ENCODE measurements around the gene POLG.

The POLG gene

DNA sequence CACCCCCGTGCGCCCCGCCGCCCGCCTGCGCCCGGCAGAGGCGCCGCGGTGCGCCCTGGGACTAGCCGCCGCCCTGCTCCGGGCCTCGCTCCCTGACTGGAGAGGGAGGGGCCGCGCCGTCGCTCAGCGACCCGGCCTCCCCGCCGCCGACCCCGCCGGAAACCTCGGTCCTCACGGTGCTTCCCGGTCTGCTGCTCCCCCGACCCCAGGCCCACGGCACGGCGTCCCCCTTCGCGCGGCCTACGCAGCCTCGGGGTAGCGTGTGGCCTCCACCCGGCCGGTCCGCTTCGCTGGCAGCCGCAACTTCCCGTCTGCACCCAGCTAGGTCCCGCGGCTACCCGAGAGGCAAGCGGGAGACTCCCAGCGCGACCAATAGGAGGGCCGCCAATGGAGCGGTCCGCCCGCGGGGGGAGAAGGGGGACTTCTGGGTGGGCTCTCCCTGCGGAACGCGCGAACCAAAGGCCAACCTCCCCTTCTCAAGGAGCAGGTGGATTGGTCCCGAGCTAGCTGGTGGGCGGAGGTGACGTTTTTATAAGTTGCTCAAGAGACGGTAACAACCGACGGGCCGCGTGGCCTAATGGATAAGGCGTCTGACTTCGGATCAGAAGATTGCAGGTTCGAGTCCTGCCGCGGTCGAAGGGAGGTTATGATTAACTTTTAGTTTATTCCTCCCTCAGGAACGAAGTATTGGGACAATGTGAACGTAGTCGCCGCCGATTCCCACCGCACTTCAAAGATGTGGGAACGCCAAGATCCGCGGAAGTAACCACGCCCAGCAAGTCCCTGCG, at the start of gene POLG:
TSS of gene POLG (minus strand) at position 315 of the 788 bp plus-strand sequence. CDS start 1,070 bp downstream, outside the sequence.
- Histone ChIP-seq H3K9me3 (ENCODE audit: control insufficient read depth in 5 of 5, low read length in 5 of 5) (no peaks in the 10 kb centered on the region), H3K27me3 (ENCODE audit: control insufficient read depth in 5 of 5, insufficient read depth in 4 of 5, low read length in 5 of 5) (no peaks in the 10 kb centered on the region), H3K9ac (ENCODE audit: low read length in 5 of 5) (peak within 1 kb of the TSS; percentile 81 to 92 (median 88)), H3K4me1 (ENCODE audit: control insufficient read depth in 5 of 5, insufficient read depth in 5 of 5, low read length in 5 of 5) (peaks cover 8 to 54% (median 53%) of the 10 kb centered on the region in 5 donors), H3K27ac (ENCODE audit: low read depth, low read length) (peak within 1 kb of the TSS; percentile 72), H3K36me3 (ENCODE audit: control insufficient read depth in 5 of 5, insufficient read depth in 5 of 5, low read length in 5 of 5) (peaks cover 0 to 35% (median 33%) of the 10 kb centered on the region in 5 donors), H3K4me3 (ENCODE audit: low read depth in 1 of 5, low read length in 5 of 5) (peak within 1 kb of the TSS; percentile 86 to 92 (median 89))

DNA sequence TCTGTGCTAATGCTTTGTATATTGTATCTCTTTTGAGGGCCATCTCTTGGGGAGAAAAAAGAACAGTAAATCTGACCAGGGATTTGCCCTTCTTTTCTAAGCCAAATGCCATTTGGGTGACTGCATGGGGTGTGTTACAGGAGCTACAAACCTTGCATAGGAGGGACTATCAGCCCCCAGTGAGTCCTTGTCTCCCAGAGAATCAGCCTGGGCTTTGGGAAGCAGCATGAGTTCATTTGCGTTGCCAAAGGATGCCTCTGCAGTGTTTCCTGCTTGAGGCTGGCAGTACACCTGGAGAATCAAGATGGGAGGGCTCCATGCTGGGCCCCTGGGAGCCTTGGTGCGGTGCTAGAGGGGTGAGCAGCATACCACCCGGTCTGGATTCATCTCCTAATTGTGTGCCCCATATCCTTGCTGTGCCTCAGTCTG, 49.6 kb upstream of the POLG start:
- Histone ChIP-seq H3K27ac (ENCODE audit: low read depth, low read length) (no peak overlapping the region), H3K9me3 (ENCODE audit: control insufficient read depth in 5 of 5, low read length in 5 of 5) (no peaks in the 10 kb centered on the region), H3K4me3 (ENCODE audit: low read depth in 1 of 5, low read length in 5 of 5) (no peak overlapping the region), H3K9ac (ENCODE audit: low read length in 5 of 5) (no peak overlapping the region), H3K36me3 (ENCODE audit: control insufficient read depth in 5 of 5, insufficient read depth in 5 of 5, low read length in 5 of 5) (no peaks in the 10 kb centered on the region), H3K4me1 (ENCODE audit: control insufficient read depth in 5 of 5, insufficient read depth in 5 of 5, low read length in 5 of 5) (peaks cover 0 to 4% (median 2%) of the 10 kb centered on the region in 5 donors), H3K27me3 (ENCODE audit: control insufficient read depth in 5 of 5, insufficient read depth in 4 of 5, low read length in 5 of 5) (peaks cover 10 to 39% (median 21%) of the 10 kb centered on the region in 5 donors)

DNA sequence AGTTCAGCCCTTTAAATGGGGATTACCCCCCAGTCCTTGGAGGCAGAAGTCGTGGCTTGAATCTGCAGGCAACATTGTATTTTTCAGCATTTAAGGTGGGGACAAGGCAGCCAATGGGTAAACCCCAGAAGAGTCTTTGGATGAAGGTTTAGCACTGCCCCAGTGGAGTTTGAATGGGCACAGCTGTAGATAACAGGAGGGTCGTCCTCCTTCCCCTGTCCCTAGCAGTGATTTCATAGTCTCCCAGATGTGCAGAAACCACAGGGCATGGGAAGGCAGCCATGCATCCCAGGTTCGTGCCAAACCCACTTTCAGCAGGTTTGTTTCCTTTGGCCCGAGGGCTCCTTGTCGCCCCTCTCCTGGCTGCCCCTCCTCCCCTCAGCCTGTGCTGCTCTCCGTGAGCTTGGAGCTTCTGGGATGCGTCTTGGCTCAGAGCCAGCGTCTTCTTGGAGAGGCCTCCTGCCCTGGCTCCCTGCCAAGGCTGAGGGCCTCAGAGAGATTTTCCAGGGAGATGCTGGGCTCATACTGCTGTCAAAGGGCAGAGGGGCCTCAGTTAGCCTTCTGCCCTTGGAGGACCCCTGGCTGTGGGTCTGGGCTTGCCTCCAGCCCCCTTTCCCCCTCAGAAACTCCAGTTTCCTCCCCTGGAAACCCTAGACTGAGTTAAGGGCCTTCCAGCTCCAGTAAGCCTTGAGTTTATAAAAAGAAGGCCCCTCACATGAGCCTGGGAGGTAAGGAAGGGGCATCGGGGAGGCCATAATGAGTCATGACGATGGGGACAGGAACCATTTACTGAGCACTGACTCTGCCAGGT, 48.9 kb upstream of the POLG start:
- no peaks in the 10 kb centered on the region for H3K36me3 ChIP-seq (ENCODE audit: control insufficient read depth in 5 of 5, insufficient read depth in 5 of 5, low read length in 5 of 5)
- H3K4me1 ChIP-seq (ENCODE audit: control insufficient read depth in 5 of 5, insufficient read depth in 5 of 5, low read length in 5 of 5): peaks cover 0 to 10% (median 9%) of the 10 kb centered on the region in 5 donors
- no peaks in the 10 kb centered on the region for H3K9me3 ChIP-seq (ENCODE audit: control insufficient read depth in 5 of 5, low read length in 5 of 5)
- peaks cover 10 to 43% (median 23%) of the 10 kb centered on the region in 5 donors for H3K27me3 ChIP-seq (ENCODE audit: control insufficient read depth in 5 of 5, insufficient read depth in 4 of 5, low read length in 5 of 5)
- H3K9ac ChIP-seq (ENCODE audit: low read length in 5 of 5): no peak overlapping the region
- H3K27ac ChIP-seq (ENCODE audit: low read depth, low read length): no peak overlapping the region
- no peak overlapping the region for H3K4me3 ChIP-seq (ENCODE audit: low read depth in 1 of 5, low read length in 5 of 5)

DNA sequence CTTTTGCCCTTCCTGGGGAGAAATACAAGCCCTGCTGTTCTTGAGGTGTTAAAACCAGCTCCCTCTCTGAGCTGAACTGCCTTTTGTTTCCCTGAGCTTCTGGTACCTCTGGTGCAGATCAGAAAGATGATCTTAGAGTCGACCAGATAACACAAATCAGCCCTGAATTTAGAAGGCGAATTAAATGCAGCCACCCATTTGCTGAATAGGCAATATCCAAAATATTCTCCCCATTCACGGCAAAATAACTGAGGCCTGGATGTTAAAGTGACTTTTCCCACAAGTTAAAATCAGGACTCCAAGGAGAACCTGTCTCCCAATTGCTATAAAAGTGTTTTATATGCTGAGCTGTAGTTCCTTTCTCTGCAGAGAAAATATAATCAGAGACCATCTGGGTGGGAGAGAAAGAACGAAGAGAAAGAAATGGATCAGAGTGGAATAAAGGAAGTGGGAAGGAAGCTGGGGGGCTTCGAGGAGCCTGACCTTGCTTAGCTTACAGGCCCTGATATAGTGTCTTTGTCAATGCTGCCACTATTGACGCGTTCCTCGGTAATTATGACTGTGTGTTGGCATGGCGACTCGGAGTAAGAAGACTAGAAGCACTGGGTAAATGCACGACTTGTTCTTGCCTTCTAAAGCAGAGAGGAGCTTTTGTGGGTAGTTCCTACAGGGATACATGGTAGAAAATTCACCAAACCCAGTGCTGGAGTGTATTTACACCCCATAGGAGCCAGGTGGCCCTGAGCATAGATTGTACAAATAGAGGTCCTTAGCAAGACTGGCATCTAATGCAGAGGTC, 47.5 kb upstream of the POLG start:
- H3K27me3 ChIP-seq (ENCODE audit: control insufficient read depth in 5 of 5, insufficient read depth in 4 of 5, low read length in 5 of 5): peaks cover 23 to 56% (median 38%) of the 10 kb centered on the region in 5 donors
- H3K4me1 ChIP-seq (ENCODE audit: control insufficient read depth in 5 of 5, insufficient read depth in 5 of 5, low read length in 5 of 5): peaks cover 0 to 19% (median 16%) of the 10 kb centered on the region in 5 donors
- H3K9ac ChIP-seq (ENCODE audit: low read length in 5 of 5): no peak overlapping the region
- no peaks in the 10 kb centered on the region for H3K36me3 ChIP-seq (ENCODE audit: control insufficient read depth in 5 of 5, insufficient read depth in 5 of 5, low read length in 5 of 5)
- H3K4me3 ChIP-seq (ENCODE audit: low read depth in 1 of 5, low read length in 5 of 5): no peak overlapping the region
- no peaks in the 10 kb centered on the region for H3K9me3 ChIP-seq (ENCODE audit: control insufficient read depth in 5 of 5, low read length in 5 of 5)
- H3K27ac ChIP-seq (ENCODE audit: low read depth, low read length): no peak overlapping the region

DNA sequence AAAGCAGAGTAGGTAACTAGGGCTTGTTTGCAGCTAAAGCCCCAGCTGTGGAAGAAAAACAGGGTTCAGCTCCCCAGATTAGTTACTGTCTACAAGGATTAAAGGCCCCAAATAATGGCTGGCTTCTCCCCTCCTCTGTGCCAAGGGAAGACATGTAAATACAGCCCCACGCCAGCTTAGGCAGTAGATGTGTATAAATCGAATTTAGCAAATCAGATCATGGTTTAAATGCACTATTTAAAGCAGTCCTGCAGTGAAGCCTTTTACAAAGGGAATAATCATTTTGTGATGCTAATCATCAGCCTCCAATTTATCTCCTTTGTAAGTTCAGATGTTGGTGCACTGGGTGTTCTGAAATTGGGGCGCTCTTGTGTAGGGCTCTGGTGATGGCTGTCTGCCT, 46.7 kb upstream of the POLG start:
- Histone ChIP-seq H3K27ac (ENCODE audit: low read depth, low read length) (no peak overlapping the region), H3K9me3 (ENCODE audit: control insufficient read depth in 5 of 5, low read length in 5 of 5) (no peaks in the 10 kb centered on the region), H3K36me3 (ENCODE audit: control insufficient read depth in 5 of 5, insufficient read depth in 5 of 5, low read length in 5 of 5) (no peaks in the 10 kb centered on the region), H3K4me1 (ENCODE audit: control insufficient read depth in 5 of 5, insufficient read depth in 5 of 5, low read length in 5 of 5) (peaks cover 0 to 19% (median 16%) of the 10 kb centered on the region in 5 donors), H3K27me3 (ENCODE audit: control insufficient read depth in 5 of 5, insufficient read depth in 4 of 5, low read length in 5 of 5) (peaks cover 30 to 63% (median 46%) of the 10 kb centered on the region in 5 donors), H3K9ac (ENCODE audit: low read length in 5 of 5) (no peak overlapping the region), H3K4me3 (ENCODE audit: low read depth in 1 of 5, low read length in 5 of 5) (no peak overlapping the region)

DNA sequence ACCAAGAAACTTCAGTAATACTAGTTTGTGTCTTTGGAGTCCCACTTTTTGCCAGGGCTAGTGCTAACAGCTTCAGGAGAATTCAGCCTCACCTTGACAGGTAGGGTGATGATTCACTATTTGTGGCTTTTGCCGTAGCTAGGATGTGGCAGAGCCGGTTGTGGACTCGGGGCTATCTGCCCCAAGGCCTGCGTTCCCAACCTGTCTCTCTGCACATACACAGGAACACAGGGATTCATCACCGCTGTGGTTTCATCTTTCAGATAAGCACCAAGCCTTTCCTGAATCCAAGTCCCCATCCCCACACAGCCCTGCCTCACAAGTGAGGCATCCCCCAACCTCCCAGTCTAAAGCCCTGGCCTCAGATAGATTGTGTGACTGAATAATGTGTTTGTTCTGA, 45.2 kb upstream of the POLG start:
- no peak overlapping the region for H3K27ac ChIP-seq (ENCODE audit: low read depth, low read length)
- no peak overlapping the region for H3K4me3 ChIP-seq (ENCODE audit: low read depth in 1 of 5, low read length in 5 of 5)
- H3K27me3 ChIP-seq (ENCODE audit: control insufficient read depth in 5 of 5, insufficient read depth in 4 of 5, low read length in 5 of 5): peaks cover 41 to 76% (median 58%) of the 10 kb centered on the region in 5 donors
- H3K9me3 ChIP-seq (ENCODE audit: control insufficient read depth in 5 of 5, low read length in 5 of 5): no peaks in the 10 kb centered on the region
- peaks cover 0 to 19% (median 16%) of the 10 kb centered on the region in 5 donors for H3K4me1 ChIP-seq (ENCODE audit: control insufficient read depth in 5 of 5, insufficient read depth in 5 of 5, low read length in 5 of 5)
- no peaks in the 10 kb centered on the region for H3K36me3 ChIP-seq (ENCODE audit: control insufficient read depth in 5 of 5, insufficient read depth in 5 of 5, low read length in 5 of 5)
- H3K9ac ChIP-seq (ENCODE audit: low read length in 5 of 5): no peak overlapping the region

DNA sequence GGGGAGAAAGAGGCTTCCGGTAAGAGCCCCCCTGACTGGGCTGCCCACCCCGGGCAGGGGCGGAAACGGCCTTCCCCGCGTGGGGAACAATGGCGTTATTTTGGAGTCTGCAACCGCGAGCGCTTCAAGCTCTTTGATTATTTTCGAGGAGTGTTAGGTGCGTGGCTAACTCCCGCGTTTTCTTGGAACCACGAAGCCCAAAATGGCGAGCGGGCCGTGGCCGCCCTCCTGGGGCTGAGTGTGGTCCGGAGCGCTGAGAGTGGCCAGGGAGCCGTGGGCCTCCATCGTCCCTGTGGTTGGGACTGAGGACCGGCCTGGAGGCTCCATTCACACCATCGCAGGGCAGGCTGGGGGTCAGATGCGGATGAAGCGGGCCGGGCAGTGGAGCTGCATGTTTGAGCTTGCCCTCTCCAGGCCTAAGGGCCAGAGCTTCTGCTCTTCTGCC, 44.6 kb upstream of the POLG start:
- Histone ChIP-seq H3K27me3 (ENCODE audit: control insufficient read depth in 5 of 5, insufficient read depth in 4 of 5, low read length in 5 of 5) (peaks cover 47 to 78% (median 61%) of the 10 kb centered on the region in 5 donors), H3K9ac (ENCODE audit: low read length in 5 of 5) (no peak overlapping the region), H3K4me1 (ENCODE audit: control insufficient read depth in 5 of 5, insufficient read depth in 5 of 5, low read length in 5 of 5) (peaks cover 0 to 19% (median 16%) of the 10 kb centered on the region in 5 donors), H3K9me3 (ENCODE audit: control insufficient read depth in 5 of 5, low read length in 5 of 5) (no peaks in the 10 kb centered on the region), H3K27ac (ENCODE audit: low read depth, low read length) (no peak overlapping the region), H3K36me3 (ENCODE audit: control insufficient read depth in 5 of 5, insufficient read depth in 5 of 5, low read length in 5 of 5) (no peaks in the 10 kb centered on the region), H3K4me3 (ENCODE audit: low read depth in 1 of 5, low read length in 5 of 5) (peak overlapping the region in 4 of 5 donors; percentile 33 to 52 (median 44))

DNA sequence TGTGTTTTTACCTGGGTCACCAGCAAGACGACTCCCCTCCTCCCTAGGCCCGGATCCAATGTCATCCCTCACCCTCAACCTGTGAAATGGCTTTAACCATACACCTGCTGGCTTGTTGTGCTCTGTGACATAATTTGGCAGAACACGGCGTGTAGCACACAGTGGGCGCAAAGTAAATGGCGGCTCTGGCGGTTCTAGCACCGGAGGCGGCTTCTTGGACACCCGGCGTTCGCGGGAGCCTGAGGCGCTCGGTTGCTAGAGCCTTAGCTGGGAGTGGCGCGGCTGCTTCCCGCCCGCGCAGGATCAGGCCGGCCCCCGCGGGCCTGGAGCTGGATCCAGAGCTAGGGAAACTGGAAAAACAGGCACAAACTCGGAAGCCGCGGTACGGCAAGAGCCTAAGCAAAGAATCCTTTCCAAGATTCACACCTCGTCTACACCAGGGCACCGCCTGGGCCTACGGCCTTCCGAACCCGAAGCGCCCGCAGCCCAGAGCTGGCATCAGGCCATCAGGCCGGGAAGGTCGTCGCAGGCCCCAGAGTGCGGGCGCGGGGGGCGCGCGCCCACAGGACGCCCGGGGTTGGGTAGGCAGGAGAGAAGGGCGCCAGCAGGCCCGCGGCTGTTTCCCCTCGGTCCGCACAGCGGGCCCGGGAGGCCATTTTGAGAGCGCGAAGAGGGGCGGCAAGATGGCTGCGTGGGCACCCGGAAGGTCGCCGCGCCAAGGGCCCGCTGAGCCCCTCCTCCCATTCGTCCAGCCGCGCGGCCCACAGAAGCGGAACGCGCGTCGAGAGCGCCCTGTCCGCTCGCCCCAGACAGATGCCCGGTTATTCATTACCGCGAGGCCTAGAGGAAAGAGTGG, 43.9 kb upstream of the POLG start:
- H3K27me3 ChIP-seq (ENCODE audit: control insufficient read depth in 5 of 5, insufficient read depth in 4 of 5, low read length in 5 of 5): peaks cover 45 to 83% (median 68%) of the 10 kb centered on the region in 5 donors
- H3K27ac ChIP-seq (ENCODE audit: low read depth, low read length): no peak overlapping the region
- peak overlapping the region in 4 of 5 donors; percentile 39 to 52 (median 44) for H3K4me3 ChIP-seq (ENCODE audit: low read depth in 1 of 5, low read length in 5 of 5)
- no peak overlapping the region for H3K9ac ChIP-seq (ENCODE audit: low read length in 5 of 5)
- H3K9me3 ChIP-seq (ENCODE audit: control insufficient read depth in 5 of 5, low read length in 5 of 5): no peaks in the 10 kb centered on the region
- no peaks in the 10 kb centered on the region for H3K36me3 ChIP-seq (ENCODE audit: control insufficient read depth in 5 of 5, insufficient read depth in 5 of 5, low read length in 5 of 5)
- H3K4me1 ChIP-seq (ENCODE audit: control insufficient read depth in 5 of 5, insufficient read depth in 5 of 5, low read length in 5 of 5): peaks cover 0 to 19% (median 16%) of the 10 kb centered on the region in 5 donors

DNA sequence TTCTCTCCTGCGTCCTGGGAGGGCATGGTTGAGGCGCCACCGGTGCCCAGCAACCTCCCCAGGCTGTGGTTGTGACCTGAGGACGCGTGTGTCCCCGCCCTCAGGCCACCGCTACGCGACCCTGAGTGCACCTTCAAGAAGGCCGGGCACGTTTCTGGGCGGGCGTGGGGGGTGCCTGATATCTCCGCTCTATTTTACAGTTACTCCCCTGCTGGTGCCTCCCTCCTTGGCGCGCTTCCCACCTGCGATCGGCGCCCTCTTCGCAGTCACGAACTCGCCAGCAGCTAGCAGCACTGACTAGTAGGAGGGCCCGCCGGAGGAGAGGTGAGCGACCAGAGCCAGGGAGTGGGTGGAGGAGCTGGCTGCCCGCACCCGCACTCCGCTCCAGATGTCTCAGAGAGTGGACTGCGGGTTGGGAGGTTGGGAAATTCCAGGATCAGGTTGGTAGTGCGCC, 43.2 kb upstream of the POLG start:
- Histone ChIP-seq H3K27ac (ENCODE audit: low read depth, low read length) (no peak overlapping the region), H3K27me3 (ENCODE audit: control insufficient read depth in 5 of 5, insufficient read depth in 4 of 5, low read length in 5 of 5) (peaks cover 49 to 85% (median 72%) of the 10 kb centered on the region in 5 donors), H3K9ac (ENCODE audit: low read length in 5 of 5) (no peak overlapping the region), H3K4me1 (ENCODE audit: control insufficient read depth in 5 of 5, insufficient read depth in 5 of 5, low read length in 5 of 5) (peaks cover 0 to 19% (median 16%) of the 10 kb centered on the region in 5 donors), H3K9me3 (ENCODE audit: control insufficient read depth in 5 of 5, low read length in 5 of 5) (no peaks in the 10 kb centered on the region), H3K4me3 (ENCODE audit: low read depth in 1 of 5, low read length in 5 of 5) (peak overlapping the region in 2 of 5 donors; percentile 39 to 43), H3K36me3 (ENCODE audit: control insufficient read depth in 5 of 5, insufficient read depth in 5 of 5, low read length in 5 of 5) (no peaks in the 10 kb centered on the region)

All from subcutaneous abdominal adipose tissue (tissue), 5 donors.